WTC11 (cell line): Measurements from ENCODE around the gene ZNF436. TPM values are rescaled to one million over a fixed set of nuclear protein-coding genes. Genes with fewer than 3 reads are reported as not detected.

Experiments used
- ATAC-seq: fragments of 200-7000 bp; cut with Tn5 transposase; 2 replicates; pipeline ENCODE4 v1.10.0; 2021; ENCODE audit warnings: mild to moderate bottlenecking, moderate library complexity
- CTCF ChIA-PET: fragments of 300-600 bp; sonication (Branson Sonifier 250); formaldehyde crosslinking; loops from one replicate; lab custom pipeline; 2021; ENCODE audit warnings: antibody characterized with exemption; lab: Charles Lee
- POLR2A ChIA-PET: fragments of 350-600 bp; sonication (Branson Sonifier 250); formaldehyde crosslinking; loops from one replicate; lab custom pipeline; 2021; ENCODE audit warnings: antibody characterized with exemption; lab: Charles Lee
- DNase-seq: peaks from one replicate; pipeline ENCODE4 v3.0.0; 2021; ENCODE audit warnings: low spot score
- H3K27ac Mint-ChIP-seq: 2 replicates; pipeline ENCODE4 v1.8.0; 2021; ENCODE audit warnings: mixed read lengths
- H3K27me3 Mint-ChIP-seq: 2 replicates; pipeline ENCODE4 v1.8.0; 2021; ENCODE audit warnings: low read depth, mild to moderate bottlenecking, moderate library complexity, mixed read lengths
- H3K36me3 Mint-ChIP-seq: 2 replicates; pipeline ENCODE4 v1.8.0; 2021; ENCODE audit warnings: mixed read lengths
- H3K4me1 Mint-ChIP-seq: 2 replicates; pipeline ENCODE4 v1.8.0; 2022; ENCODE audit warnings: mixed read lengths
- H3K4me3 Mint-ChIP-seq: 2 replicates; pipeline ENCODE4 v1.8.0; 2021; ENCODE audit warnings: mild to moderate bottlenecking, moderate library complexity, mixed read lengths
- H3K9me3 Mint-ChIP-seq: 2 replicates; pipeline ENCODE4 v1.8.0; 2021; ENCODE audit warnings: mixed read lengths
- CBFB ChIP-seq: sonication (generic); formaldehyde crosslinking; IDR thresholded peaks from 2 replicates; pipeline ENCODE4 v1.8.1; 2022; ENCODE audit warnings: mild to moderate bottlenecking, low read depth, missing genetic modification reagents
- E2F4 ChIP-seq: sonication (generic); formaldehyde crosslinking; IDR thresholded peaks from 2 replicates; pipeline ENCODE4 v1.8.1; 2022; ENCODE audit warnings: low read depth, mild to moderate bottlenecking, moderate library complexity, missing genetic modification reagents, borderline replicate concordance
- ESRRA ChIP-seq: sonication (generic); formaldehyde crosslinking; IDR thresholded peaks from 2 replicates; pipeline ENCODE4 v1.8.1; 2022; ENCODE audit warnings: mild to moderate bottlenecking, missing genetic modification reagents, borderline replicate concordance
- ETV6 ChIP-seq: sonication (generic); formaldehyde crosslinking; IDR thresholded peaks from 2 replicates; pipeline ENCODE4 v1.8.1; 2022; ENCODE audit warnings: mild to moderate bottlenecking, missing genetic modification reagents
- HMGXB4 ChIP-seq: sonication (generic); formaldehyde crosslinking; IDR thresholded peaks from 2 replicates; pipeline ENCODE4 v1.8.1; 2023; ENCODE audit warnings: mild to moderate bottlenecking, moderate library complexity, missing genetic modification reagents
- JAZF1 ChIP-seq: fragments of 250-450 bp; sonication (Bioruptor Pico); IDR thresholded peaks from 2 replicates; pipeline ENCODE4 v1.9.0; 2021; ENCODE audit warnings: moderate library complexity, mild to moderate bottlenecking, inconsistent platforms
- NFATC4 ChIP-seq: fragments of 250-450 bp; sonication (Bioruptor Pico); IDR thresholded peaks from 2 replicates; pipeline ENCODE4 v1.9.0; 2021; ENCODE audit warnings: mild to moderate bottlenecking
- NFE2L1 ChIP-seq: sonication (generic); formaldehyde crosslinking; IDR thresholded peaks from 2 replicates; pipeline ENCODE4 v1.8.1; 2023; ENCODE audit warnings: missing genetic modification reagents
- NR2C2 ChIP-seq: sonication (generic); formaldehyde crosslinking; IDR thresholded peaks from 2 replicates; pipeline ENCODE4 v1.8.0; 2022; ENCODE audit warnings: mild to moderate bottlenecking, missing genetic modification reagents
- RORB ChIP-seq: fragments of 250-450 bp; sonication (Bioruptor Pico); IDR thresholded peaks from 2 replicates; pipeline ENCODE4 v1.9.0; 2021; ENCODE audit warnings: mild to moderate bottlenecking
- SP1 ChIP-seq: sonication (generic); formaldehyde crosslinking; conservative IDR thresholded peaks from 2 replicates; pipeline ENCODE4 v1.8.1; 2022; ENCODE audit warnings: missing genetic modification reagents
- ZNF263 ChIP-seq: sonication (generic); formaldehyde crosslinking; IDR thresholded peaks from 2 replicates; pipeline ENCODE4 v1.8.1; 2022; ENCODE audit warnings: low read depth, mild to moderate bottlenecking, moderate library complexity, missing genetic modification reagents
- ZNF396 ChIP-seq: fragments of 250-450 bp; sonication (Bioruptor Pico); IDR thresholded peaks from 2 replicates; pipeline ENCODE4 v1.8.0; 2021; ENCODE audit warnings: mild to moderate bottlenecking, moderate library complexity, borderline replicate concordance
- ZNF423 ChIP-seq: fragments of 250-450 bp; sonication (Bioruptor Pico); IDR thresholded peaks from 2 replicates; pipeline ENCODE4 v2.1.2; 2022; ENCODE audit warnings: mild to moderate bottlenecking, moderate library complexity
- total RNA-seq: library from RNA; stranded (reverse); gene quantifications from 3 replicates; pipeline ENCODE4 v1.2.3, GENCODE V29; 2021
- TF ChIP-seq, protein P1 (sequence below): sonication (generic); formaldehyde crosslinking; IDR thresholded peaks from 2 replicates; pipeline ENCODE4 v1.8.0; 2022; ENCODE audit warnings: missing genetic modification reagents
- TF ChIP-seq, protein P2 (sequence below): sonication (generic); formaldehyde crosslinking; IDR thresholded peaks from 2 replicates; pipeline ENCODE4 v1.8.0; 2023; ENCODE audit warnings: missing genetic modification reagents
- TF ChIP-seq, protein P3 (sequence below): sonication (generic); formaldehyde crosslinking; IDR thresholded peaks from 2 replicates; pipeline ENCODE4 v1.8.0; 2023; ENCODE audit warnings: mild to moderate bottlenecking, missing genetic modification reagents

Gene ZNF436
- total RNA-seq, 1 experiment from 2014 or later, result 1.3 TPM

GRCh38 chr1:23396380-23396779, 26.7 kb upstream of the ZNF436 start:
- CTCF ChIA-PET, result interaction anchor here (3.1 kb wide), 1 partner anchor 7 kb away, joined by 36 read pairs; no protein-coding TSS in a partner anchor
- Mint-ChIP-seq H3K27me3 (no peaks in the 10 kb centered on the region), H3K27ac (no peak overlapping the region)
- ATAC-seq (no peak), DNase-seq (no peak)
- TF ChIP-seq ZNF396, result no peak
- no peak for TF ChIP-seq HMGXB4 (CRISPR knock-in tag)
- no peak for TF ChIP-seq ESRRA
- TF ChIP-seq, protein P1, sequence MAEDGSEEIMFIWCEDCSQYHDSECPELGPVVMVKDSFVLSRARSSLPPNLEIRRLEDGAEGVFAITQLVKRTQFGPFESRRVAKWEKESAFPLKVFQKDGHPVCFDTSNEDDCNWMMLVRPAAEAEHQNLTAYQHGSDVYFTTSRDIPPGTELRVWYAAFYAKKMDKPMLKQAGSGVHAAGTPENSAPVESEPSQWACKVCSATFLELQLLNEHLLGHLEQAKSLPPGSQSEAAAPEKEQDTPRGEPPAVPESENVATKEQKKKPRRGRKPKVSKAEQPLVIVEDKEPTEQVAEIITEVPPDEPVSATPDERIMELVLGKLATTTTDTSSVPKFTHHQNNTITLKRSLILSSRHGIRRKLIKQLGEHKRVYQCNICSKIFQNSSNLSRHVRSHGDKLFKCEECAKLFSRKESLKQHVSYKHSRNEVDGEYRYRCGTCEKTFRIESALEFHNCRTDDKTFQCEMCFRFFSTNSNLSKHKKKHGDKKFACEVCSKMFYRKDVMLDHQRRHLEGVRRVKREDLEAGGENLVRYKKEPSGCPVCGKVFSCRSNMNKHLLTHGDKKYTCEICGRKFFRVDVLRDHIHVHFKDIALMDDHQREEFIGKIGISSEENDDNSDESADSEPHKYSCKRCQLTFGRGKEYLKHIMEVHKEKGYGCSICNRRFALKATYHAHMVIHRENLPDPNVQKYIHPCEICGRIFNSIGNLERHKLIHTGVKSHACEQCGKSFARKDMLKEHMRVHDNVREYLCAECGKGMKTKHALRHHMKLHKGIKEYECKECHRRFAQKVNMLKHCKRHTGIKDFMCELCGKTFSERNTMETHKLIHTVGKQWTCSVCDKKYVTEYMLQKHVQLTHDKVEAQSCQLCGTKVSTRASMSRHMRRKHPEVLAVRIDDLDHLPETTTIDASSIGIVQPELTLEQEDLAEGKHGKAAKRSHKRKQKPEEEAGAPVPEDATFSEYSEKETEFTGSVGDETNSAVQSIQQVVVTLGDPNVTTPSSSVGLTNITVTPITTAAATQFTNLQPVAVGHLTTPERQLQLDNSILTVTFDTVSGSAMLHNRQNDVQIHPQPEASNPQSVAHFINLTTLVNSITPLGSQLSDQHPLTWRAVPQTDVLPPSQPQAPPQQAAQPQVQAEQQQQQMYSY (CRISPR knock-in tag), result no peak
- no peak for TF ChIP-seq RORB (CRISPR knock-in tag)
- TF ChIP-seq, all 79 proteins: peak for 0
- no peak overlapping the region for H3K4me3 Mint-ChIP-seq
- POLR2A ChIA-PET, result no interaction called here
- H3K4me1 Mint-ChIP-seq, result peaks cover 19% of the 10 kb centered on the region
- no peaks in the 10 kb centered on the region for H3K9me3 Mint-ChIP-seq
- H3K36me3 Mint-ChIP-seq, result no peaks in the 10 kb centered on the region

DNA sequence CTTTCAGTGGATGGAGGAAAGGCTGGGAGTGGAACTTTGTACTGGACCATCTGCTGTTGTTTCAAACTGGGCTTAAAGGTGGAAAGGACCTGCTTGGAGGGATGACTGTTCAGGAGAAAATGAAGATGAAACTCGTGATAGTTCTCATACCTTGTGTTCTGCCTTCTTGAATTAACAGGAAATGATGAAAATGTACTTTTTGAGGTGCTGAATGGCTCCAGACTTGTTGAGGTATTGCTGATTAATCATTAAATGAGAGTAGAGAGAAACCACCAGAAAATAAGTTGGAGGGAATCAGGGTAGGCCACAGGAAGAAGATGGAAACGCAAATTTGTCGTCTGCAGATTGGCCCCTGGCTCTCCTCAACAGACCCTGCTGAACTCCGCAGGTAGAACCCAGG, 26.2 kb upstream of the ZNF436 start:
- Mint-ChIP-seq H3K36me3 (no peaks in the 10 kb centered on the region), H3K4me3 (no peak overlapping the region), H3K4me1 (peaks cover 19% of the 10 kb centered on the region)
- POLR2A ChIA-PET, result no interaction called here
- no peak for ATAC-seq
- CTCF ChIA-PET, result interaction anchor here (1.1 to 3.1 kb wide), 6 partner anchors 8 to 101 kb away, joined by 3 to 36 read pairs (median 4); partner anchors contain the start of gene HNRNPR
- TF ChIP-seq NFE2L1 (no peak), JAZF1 (CRISPR knock-in tag) (no peak), CBFB (no peak), ETV6 (no peak), NFATC4 (CRISPR knock-in tag) (no peak), ZNF263 (CRISPR knock-in tag) (no peak), E2F4 (no peak), RORB (CRISPR knock-in tag) (no peak), NR2C2 (CRISPR knock-in tag) (no peak), SP1 (CRISPR knock-in tag) (no peak), ZNF423 (CRISPR knock-in tag) (no peak)
- TF ChIP-seq, protein P2, sequence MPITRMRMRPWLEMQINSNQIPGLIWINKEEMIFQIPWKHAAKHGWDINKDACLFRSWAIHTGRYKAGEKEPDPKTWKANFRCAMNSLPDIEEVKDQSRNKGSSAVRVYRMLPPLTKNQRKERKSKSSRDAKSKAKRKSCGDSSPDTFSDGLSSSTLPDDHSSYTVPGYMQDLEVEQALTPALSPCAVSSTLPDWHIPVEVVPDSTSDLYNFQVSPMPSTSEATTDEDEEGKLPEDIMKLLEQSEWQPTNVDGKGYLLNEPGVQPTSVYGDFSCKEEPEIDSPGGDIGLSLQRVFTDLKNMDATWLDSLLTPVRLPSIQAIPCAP (CRISPR knock-in tag), result no peak
- TF ChIP-seq, protein P3, sequence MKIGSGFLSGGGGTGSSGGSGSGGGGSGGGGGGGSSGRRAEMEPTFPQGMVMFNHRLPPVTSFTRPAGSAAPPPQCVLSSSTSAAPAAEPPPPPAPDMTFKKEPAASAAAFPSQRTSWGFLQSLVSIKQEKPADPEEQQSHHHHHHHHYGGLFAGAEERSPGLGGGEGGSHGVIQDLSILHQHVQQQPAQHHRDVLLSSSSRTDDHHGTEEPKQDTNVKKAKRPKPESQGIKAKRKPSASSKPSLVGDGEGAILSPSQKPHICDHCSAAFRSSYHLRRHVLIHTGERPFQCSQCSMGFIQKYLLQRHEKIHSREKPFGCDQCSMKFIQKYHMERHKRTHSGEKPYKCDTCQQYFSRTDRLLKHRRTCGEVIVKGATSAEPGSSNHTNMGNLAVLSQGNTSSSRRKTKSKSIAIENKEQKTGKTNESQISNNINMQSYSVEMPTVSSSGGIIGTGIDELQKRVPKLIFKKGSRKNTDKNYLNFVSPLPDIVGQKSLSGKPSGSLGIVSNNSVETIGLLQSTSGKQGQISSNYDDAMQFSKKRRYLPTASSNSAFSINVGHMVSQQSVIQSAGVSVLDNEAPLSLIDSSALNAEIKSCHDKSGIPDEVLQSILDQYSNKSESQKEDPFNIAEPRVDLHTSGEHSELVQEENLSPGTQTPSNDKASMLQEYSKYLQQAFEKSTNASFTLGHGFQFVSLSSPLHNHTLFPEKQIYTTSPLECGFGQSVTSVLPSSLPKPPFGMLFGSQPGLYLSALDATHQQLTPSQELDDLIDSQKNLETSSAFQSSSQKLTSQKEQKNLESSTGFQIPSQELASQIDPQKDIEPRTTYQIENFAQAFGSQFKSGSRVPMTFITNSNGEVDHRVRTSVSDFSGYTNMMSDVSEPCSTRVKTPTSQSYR (CRISPR knock-in tag), result no peak
- TF ChIP-seq, all 79 proteins: peak for 0
- Mint-ChIP-seq H3K27ac (no peak overlapping the region), H3K9me3 (no peaks in the 10 kb centered on the region), H3K27me3 (no peaks in the 10 kb centered on the region)
- no peak for DNase-seq
